Testis (tissue), 2 donors: ENCODE measurements around the gene COL4A4.

ENCODE experiments used
- POLR2A ChIP-seq: fragments of 450-650 bp; IDR thresholded peaks from one replicate; pipeline ENCODE4 v1.6.1; 2017; ENCODE audit warnings: antibody characterized with exemption, mild to moderate bottlenecking, moderate library complexity
- TF ChIP-seq, protein P1 (sequence below), 3 experiments: fragments of 450-650 bp in 2 of 3; fragments of 200-600 bp in 1 of 3; sonication (generic) in 1 of 3; IDR thresholded peaks; one replicate each; pipeline ENCODE4 v1.5.1; 2016 to 2019; ENCODE audit warnings: antibody characterized with exemption in 3 of 3, mild to moderate bottlenecking in 2 of 3, moderate library complexity in 1 of 3

DNA sequence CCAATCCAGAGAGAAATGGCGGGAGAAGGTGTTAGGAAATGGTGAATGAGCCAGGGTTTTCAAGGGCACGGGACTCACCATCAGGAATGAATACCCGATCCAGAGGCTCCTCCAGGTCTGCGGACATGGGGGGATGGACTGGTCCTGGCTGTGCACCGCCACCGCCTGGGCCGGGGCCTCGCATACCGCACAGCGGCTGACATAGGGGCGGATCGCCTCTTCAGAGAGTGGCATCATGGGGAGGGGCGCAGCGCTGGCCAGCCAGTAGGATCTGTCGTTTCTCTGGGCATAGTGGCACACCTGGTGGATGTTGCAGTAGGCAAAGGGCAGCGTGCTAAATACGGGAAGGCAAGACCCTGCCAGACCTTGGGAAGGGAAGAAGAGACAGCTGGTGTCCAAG is 156.1 kb downstream of the COL4A4 start:
- TF ChIP-seq, protein P1, sequence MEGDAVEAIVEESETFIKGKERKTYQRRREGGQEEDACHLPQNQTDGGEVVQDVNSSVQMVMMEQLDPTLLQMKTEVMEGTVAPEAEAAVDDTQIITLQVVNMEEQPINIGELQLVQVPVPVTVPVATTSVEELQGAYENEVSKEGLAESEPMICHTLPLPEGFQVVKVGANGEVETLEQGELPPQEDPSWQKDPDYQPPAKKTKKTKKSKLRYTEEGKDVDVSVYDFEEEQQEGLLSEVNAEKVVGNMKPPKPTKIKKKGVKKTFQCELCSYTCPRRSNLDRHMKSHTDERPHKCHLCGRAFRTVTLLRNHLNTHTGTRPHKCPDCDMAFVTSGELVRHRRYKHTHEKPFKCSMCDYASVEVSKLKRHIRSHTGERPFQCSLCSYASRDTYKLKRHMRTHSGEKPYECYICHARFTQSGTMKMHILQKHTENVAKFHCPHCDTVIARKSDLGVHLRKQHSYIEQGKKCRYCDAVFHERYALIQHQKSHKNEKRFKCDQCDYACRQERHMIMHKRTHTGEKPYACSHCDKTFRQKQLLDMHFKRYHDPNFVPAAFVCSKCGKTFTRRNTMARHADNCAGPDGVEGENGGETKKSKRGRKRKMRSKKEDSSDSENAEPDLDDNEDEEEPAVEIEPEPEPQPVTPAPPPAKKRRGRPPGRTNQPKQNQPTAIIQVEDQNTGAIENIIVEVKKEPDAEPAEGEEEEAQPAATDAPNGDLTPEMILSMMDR (IDR thresholded peaks at IDR 0.05): no peak
- TF ChIP-seq POLR2A: no peak
